K562 (cell line): ENCODE measurements around the gene FGL2.

Source experiments
- CTCF ChIP-seq, 3 experiments: IDR thresholded peaks in 2 of 3; conservative IDR thresholded peaks in 1 of 3; 2 replicates each; pipeline ENCODE4 v1.5.1; 2011 to 2012; ENCODE audit warnings: low read length in 3 of 3, mild to moderate bottlenecking in 3 of 3, control low read depth in 2 of 3, improper control_type of control experiment in 1 of 3, inconsistent platforms in 1 of 3, low read depth in 1 of 3, mixed read lengths in 1 of 3, moderate library complexity in 1 of 3; ENCODE audit not compliant: insufficient read depth in 2 of 3
- FOXJ3 ChIP-seq: sonication (generic); formaldehyde crosslinking; IDR thresholded peaks from 2 replicates; pipeline ENCODE4 v1.4.0; 2020; ENCODE audit warnings: mild to moderate bottlenecking, missing genetic modification reagents
- NR2C1 ChIP-seq, 2 experiments: fragments of 450-650 bp; IDR thresholded peaks; 2 replicates each; pipeline ENCODE4 v1.6.1; 2017; ENCODE audit warnings: mild to moderate bottlenecking in 2 of 2, antibody characterized with exemption in 1 of 2, inconsistent platforms in 1 of 2, missing compliant biosample characterization in 1 of 2, missing genetic modification characterization in 1 of 2
- PHF21A ChIP-seq: fragments of 450-650 bp; IDR thresholded peaks from 2 replicates; pipeline ENCODE4 v1.6.1; 2017; ENCODE audit warnings: low read depth, borderline replicate concordance
- PTTG1 ChIP-seq: fragments of 450-650 bp; IDR thresholded peaks from 2 replicates; pipeline ENCODE4 v1.6.1; 2016; ENCODE audit warnings: low read depth, mild to moderate bottlenecking, missing genetic modification characterization, missing compliant biosample characterization
- SREBF1 ChIP-seq: fragments of 150-350 bp; IDR thresholded peaks from 2 replicates; pipeline ENCODE4 v1.6.1; 2014; ENCODE audit warnings: antibody characterized with exemption, low read depth, low read length, borderline replicate concordance
- TEAD1 ChIP-seq, 2 experiments: fragments of 450-650 bp in 1 of 2; sonication (generic) in 1 of 2; formaldehyde crosslinking; IDR thresholded peaks; 2 replicates each; pipeline versions ENCODE4 v1.4.0 to v1.8.0; 2020 to 2022; ENCODE audit warnings: mild to moderate bottlenecking in 2 of 2, missing genetic modification reagents in 1 of 2
- ZNF282 ChIP-seq: sonication (generic); formaldehyde crosslinking; IDR thresholded peaks from 2 replicates; pipeline ENCODE4 v1.8.1; 2023; ENCODE audit warnings: missing genetic modification reagents
- TF ChIP-seq, protein P1 (sequence below): sonication (generic); formaldehyde crosslinking; IDR thresholded peaks from 2 replicates; pipeline ENCODE4 v1.9.0; 2022; ENCODE audit warnings: mild to moderate bottlenecking, missing genetic modification reagents
- TF ChIP-seq, protein P2 (sequence below): fragments of 450-650 bp; IDR thresholded peaks from 2 replicates; pipeline ENCODE4 v1.6.1; 2016

DNA sequence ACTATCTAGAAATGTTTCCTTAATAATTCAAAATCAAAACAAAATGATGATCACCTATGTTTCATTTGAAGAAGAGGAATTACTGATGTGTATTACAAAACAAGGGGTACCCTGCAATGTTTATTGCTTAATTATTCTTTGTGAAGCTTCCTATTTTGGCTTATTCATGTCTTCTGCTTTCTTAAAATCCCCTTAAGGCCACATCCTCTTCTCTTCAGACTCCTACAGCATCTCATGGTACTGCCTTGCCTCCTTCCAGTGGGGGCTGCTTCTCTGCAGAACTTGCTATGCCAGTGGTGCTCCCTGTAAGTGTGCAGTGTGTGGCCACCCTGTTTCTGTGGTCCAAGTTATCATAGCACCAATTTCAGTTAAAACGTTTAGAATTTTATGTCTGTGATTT is 42.2 kb downstream of the FGL2 start:
- no peak for TF ChIP-seq NR2C1 (IDR thresholded peaks at IDR 0.05)
- no peak for TF ChIP-seq NR2C1 (tag; IDR thresholded peaks at IDR 0.05)
- TF ChIP-seq PHF21A = no peak
- TF ChIP-seq SREBF1 = no peak
- TF ChIP-seq CTCF (IDR thresholded peaks at IDR 0.05 in 2 of 3, conservative IDR thresholded peaks at IDR 0.05 in 1 of 3; ENCODE audit: insufficient read depth in 2 of 3, low read depth in 1 of 3, low read length in 3 of 3) = no peak
- TF ChIP-seq, protein P1, sequence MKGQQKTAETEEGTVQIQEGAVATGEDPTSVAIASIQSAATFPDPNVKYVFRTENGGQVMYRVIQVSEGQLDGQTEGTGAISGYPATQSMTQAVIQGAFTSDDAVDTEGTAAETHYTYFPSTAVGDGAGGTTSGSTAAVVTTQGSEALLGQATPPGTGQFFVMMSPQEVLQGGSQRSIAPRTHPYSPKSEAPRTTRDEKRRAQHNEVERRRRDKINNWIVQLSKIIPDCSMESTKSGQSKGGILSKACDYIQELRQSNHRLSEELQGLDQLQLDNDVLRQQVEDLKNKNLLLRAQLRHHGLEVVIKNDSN (CRISPR knock-in tag) = no peak
- TF ChIP-seq FOXJ3 (CRISPR knock-in tag) = no peak
- TF ChIP-seq TEAD1 (CRISPR knock-in tag; IDR thresholded peaks at IDR 0.05) = no peak
- no peak for TF ChIP-seq PTTG1
- TF ChIP-seq ZNF282 (CRISPR knock-in tag) = no peak
- TF ChIP-seq, protein P2, sequence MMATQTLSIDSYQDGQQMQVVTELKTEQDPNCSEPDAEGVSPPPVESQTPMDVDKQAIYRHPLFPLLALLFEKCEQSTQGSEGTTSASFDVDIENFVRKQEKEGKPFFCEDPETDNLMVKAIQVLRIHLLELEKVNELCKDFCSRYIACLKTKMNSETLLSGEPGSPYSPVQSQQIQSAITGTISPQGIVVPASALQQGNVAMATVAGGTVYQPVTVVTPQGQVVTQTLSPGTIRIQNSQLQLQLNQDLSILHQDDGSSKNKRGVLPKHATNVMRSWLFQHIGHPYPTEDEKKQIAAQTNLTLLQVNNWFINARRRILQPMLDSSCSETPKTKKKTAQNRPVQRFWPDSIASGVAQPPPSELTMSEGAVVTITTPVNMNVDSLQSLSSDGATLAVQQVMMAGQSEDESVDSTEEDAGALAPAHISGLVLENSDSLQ = no peak
